HL-60 (cell line): ENCODE measurements around the gene SEMA6B.

Experiments
- POLR2AphosphoS5 ChIP-seq: IDR thresholded peaks from 2 replicates; pipeline ENCODE4 v1.6.1; 2012; ENCODE audit warnings: low read depth
- TF ChIP-seq, protein P1 (sequence below): IDR thresholded peaks from one replicate; pipeline ENCODE4 v1.5.1; 2011; ENCODE audit warnings: low read length, control low read depth, inconsistent platforms; ENCODE audit not compliant: insufficient read depth
- TF ChIP-seq, protein P2 (sequence below): IDR thresholded peaks from 2 replicates; pipeline ENCODE4 v1.6.1; 2012; ENCODE audit warnings: low read depth; ENCODE audit not compliant: insufficient replicate concordance

- TF ChIP-seq, protein P1, sequence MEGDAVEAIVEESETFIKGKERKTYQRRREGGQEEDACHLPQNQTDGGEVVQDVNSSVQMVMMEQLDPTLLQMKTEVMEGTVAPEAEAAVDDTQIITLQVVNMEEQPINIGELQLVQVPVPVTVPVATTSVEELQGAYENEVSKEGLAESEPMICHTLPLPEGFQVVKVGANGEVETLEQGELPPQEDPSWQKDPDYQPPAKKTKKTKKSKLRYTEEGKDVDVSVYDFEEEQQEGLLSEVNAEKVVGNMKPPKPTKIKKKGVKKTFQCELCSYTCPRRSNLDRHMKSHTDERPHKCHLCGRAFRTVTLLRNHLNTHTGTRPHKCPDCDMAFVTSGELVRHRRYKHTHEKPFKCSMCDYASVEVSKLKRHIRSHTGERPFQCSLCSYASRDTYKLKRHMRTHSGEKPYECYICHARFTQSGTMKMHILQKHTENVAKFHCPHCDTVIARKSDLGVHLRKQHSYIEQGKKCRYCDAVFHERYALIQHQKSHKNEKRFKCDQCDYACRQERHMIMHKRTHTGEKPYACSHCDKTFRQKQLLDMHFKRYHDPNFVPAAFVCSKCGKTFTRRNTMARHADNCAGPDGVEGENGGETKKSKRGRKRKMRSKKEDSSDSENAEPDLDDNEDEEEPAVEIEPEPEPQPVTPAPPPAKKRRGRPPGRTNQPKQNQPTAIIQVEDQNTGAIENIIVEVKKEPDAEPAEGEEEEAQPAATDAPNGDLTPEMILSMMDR: no peak
- TF ChIP-seq, protein P2, sequence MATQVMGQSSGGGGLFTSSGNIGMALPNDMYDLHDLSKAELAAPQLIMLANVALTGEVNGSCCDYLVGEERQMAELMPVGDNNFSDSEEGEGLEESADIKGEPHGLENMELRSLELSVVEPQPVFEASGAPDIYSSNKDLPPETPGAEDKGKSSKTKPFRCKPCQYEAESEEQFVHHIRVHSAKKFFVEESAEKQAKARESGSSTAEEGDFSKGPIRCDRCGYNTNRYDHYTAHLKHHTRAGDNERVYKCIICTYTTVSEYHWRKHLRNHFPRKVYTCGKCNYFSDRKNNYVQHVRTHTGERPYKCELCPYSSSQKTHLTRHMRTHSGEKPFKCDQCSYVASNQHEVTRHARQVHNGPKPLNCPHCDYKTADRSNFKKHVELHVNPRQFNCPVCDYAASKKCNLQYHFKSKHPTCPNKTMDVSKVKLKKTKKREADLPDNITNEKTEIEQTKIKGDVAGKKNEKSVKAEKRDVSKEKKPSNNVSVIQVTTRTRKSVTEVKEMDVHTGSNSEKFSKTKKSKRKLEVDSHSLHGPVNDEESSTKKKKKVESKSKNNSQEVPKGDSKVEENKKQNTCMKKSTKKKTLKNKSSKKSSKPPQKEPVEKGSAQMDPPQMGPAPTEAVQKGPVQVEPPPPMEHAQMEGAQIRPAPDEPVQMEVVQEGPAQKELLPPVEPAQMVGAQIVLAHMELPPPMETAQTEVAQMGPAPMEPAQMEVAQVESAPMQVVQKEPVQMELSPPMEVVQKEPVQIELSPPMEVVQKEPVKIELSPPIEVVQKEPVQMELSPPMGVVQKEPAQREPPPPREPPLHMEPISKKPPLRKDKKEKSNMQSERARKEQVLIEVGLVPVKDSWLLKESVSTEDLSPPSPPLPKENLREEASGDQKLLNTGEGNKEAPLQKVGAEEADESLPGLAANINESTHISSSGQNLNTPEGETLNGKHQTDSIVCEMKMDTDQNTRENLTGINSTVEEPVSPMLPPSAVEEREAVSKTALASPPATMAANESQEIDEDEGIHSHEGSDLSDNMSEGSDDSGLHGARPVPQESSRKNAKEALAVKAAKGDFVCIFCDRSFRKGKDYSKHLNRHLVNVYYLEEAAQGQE: no peak
- TF ChIP-seq POLR2AphosphoS5: no peak
These were observed 26.1 kb downstream of the SEMA6B start for GRCh38 chr19:4533334-4533733.
